HepG2 (cell line): ENCODE measurements around the gene SLC12A3. TPM values are rescaled to one million over a fixed set of nuclear protein-coding genes. Genes with fewer than 3 reads are reported as not detected.

Experiments used
- CBFB ChIP-seq: sonication (generic); formaldehyde crosslinking; IDR thresholded peaks from 2 replicates; pipeline ENCODE4 v1.4.0; 2020; ENCODE audit warnings: missing genetic modification reagents
- CEBPG ChIP-seq: IDR thresholded peaks from 2 replicates; pipeline ENCODE4 v1.6.1; 2016
- CENPX ChIP-seq: sonication (generic); formaldehyde crosslinking; IDR thresholded peaks from 2 replicates; pipeline ENCODE4 v1.9.0; 2021; ENCODE audit warnings: mild to moderate bottlenecking, missing genetic modification reagents, moderate library complexity
- FOXO4 ChIP-seq: sonication (generic); formaldehyde crosslinking; conservative IDR thresholded peaks from 2 replicates; pipeline ENCODE4 v1.8.1; 2023; ENCODE audit warnings: missing genetic modification reagents
- GATAD1 ChIP-seq: IDR thresholded peaks from 2 replicates; pipeline ENCODE4 v1.6.1; 2016; ENCODE audit warnings: missing genetic modification reagents, missing compliant biosample characterization
- TIGD3 ChIP-seq: sonication (generic); formaldehyde crosslinking; IDR thresholded peaks from 2 replicates; pipeline ENCODE4 v1.5.1; 2020; ENCODE audit warnings: mild to moderate bottlenecking, missing genetic modification reagents, borderline replicate concordance
- TP53 ChIP-seq: sonication (generic); formaldehyde crosslinking; conservative IDR thresholded peaks from 2 replicates; pipeline ENCODE4 v1.4.0; 2020; ENCODE audit warnings: missing genetic modification reagents
- ZNF180 ChIP-seq: sonication (generic); formaldehyde crosslinking; IDR thresholded peaks from 2 replicates; pipeline ENCODE4 v1.4.0; 2020; ENCODE audit warnings: low read depth, missing genetic modification reagents, borderline replicate concordance
- ZNF30 ChIP-seq: sonication (generic); formaldehyde crosslinking; IDR thresholded peaks from 2 replicates; pipeline ENCODE4 v1.5.0; 2020; ENCODE audit warnings: mild to moderate bottlenecking, missing genetic modification reagents
- ZNF337 ChIP-seq: sonication (generic); formaldehyde crosslinking; IDR thresholded peaks from 2 replicates; pipeline ENCODE4 v1.5.1; 2020; ENCODE audit warnings: missing genetic modification reagents, low read depth, mild to moderate bottlenecking, borderline replicate concordance
- ZNF383 ChIP-seq: sonication (generic); formaldehyde crosslinking; IDR thresholded peaks from 2 replicates; pipeline ENCODE4 v1.4.0; 2020; ENCODE audit warnings: missing genetic modification reagents, mild to moderate bottlenecking, borderline replicate concordance
- ZNF687 ChIP-seq: sonication (generic); formaldehyde crosslinking; IDR thresholded peaks from 2 replicates; pipeline ENCODE4 v1.5.1; 2020; ENCODE audit warnings: mild to moderate bottlenecking, missing genetic modification reagents, moderate library complexity
- ZNF766 ChIP-seq: sonication (generic); formaldehyde crosslinking; IDR thresholded peaks from 2 replicates; pipeline ENCODE4 v1.5.0; 2020; ENCODE audit warnings: missing genetic modification reagents, borderline replicate concordance
- ZNF878 ChIP-seq: sonication (generic); formaldehyde crosslinking; IDR thresholded peaks from 2 replicates; pipeline ENCODE4 v1.8.1; 2023; ENCODE audit warnings: mild to moderate bottlenecking, missing genetic modification reagents, moderate library complexity
- ZNF883 ChIP-seq: sonication (generic); formaldehyde crosslinking; IDR thresholded peaks from 2 replicates; pipeline ENCODE4 v1.5.1; 2020; ENCODE audit warnings: mild to moderate bottlenecking, missing genetic modification reagents; ENCODE audit errors: not compliant biosample characterization
- polyA plus RNA-seq, 8 experiments: library from polyadenylated mRNA; depleted of rRNA in 3 of 8; stranded (reverse) in 7 of 8; unstranded in 1 of 8; fragments of >200 nt; fragmentation: Illumina TruSeq in 4 of 8; extraction: Trizol in 4 of 8; gene quantifications; 2 replicates each; pipeline versions ENCODE4 v1.2.1 to v1.2.3, GENCODE V29; 2011 to 2016; ENCODE audit warnings: low read depth in 4 of 8, missing spikeins in 1 of 8, mixed read lengths in 1 of 8; ENCODE audit not compliant: insufficient read depth in 1 of 8
- total RNA-seq, 5 experiments: library from RNA; depleted of rRNA; stranded (reverse); fragments of >200 nt; fragmentation: Illumina TruSeq; extraction: Trizol; gene quantifications; 2 replicates each; pipeline ENCODE4 v1.2.3, GENCODE V29; 2016; ENCODE audit warnings: low read depth in 1 of 5
- TF ChIP-seq, protein P1 (sequence below): sonication (generic); formaldehyde crosslinking; IDR thresholded peaks from 2 replicates; pipeline ENCODE4 v1.8.1; 2022; ENCODE audit warnings: low read depth, mild to moderate bottlenecking, missing genetic modification reagents
- TF ChIP-seq, protein P2 (sequence below): sonication (generic); formaldehyde crosslinking; conservative IDR thresholded peaks from 2 replicates; pipeline ENCODE4 v1.4.0; 2020; ENCODE audit warnings: missing genetic modification reagents
- TF ChIP-seq, protein P3 (sequence below): sonication (generic); formaldehyde crosslinking; IDR thresholded peaks from 2 replicates; pipeline ENCODE4 v1.5.1; 2020; ENCODE audit warnings: missing genetic modification reagents, mild to moderate bottlenecking, borderline replicate concordance

Gene SLC12A3
- total and polyA plus RNA-seq, 2 of the 13 experiments (the other 11 are each of a cell fraction or from before 2014, with no cell fraction given), result 6.2 TPM; not detected in 1

GRCh38 chr16:56817938-56818337, 47.1 kb upstream of the SLC12A3 start (continued):
- TF ChIP-seq ZNF337 (CRISPR knock-in tag) (no peak), FOXO4 (CRISPR knock-in tag) (no peak), ZNF383 (CRISPR knock-in tag) (no peak), ZNF883 (CRISPR knock-in tag) (no peak), TP53 (CRISPR knock-in tag) (no peak), ZNF180 (CRISPR knock-in tag) (no peak), CEBPG (CRISPR knock-in tag) (no peak), CBFB (no peak), ZNF30 (CRISPR knock-in tag) (no peak), ZNF687 (CRISPR knock-in tag) (no peak), ZNF766 (no peak), GATAD1 (CRISPR knock-in tag) (no peak; the same call in 1 of the 2 replicates), CENPX (CRISPR knock-in tag) (no peak), ZNF878 (CRISPR knock-in tag) (peak; percentile 91; the same call in 1 of the 2 replicates), TIGD3 (CRISPR knock-in tag) (no peak)
- TF ChIP-seq, protein P1, sequence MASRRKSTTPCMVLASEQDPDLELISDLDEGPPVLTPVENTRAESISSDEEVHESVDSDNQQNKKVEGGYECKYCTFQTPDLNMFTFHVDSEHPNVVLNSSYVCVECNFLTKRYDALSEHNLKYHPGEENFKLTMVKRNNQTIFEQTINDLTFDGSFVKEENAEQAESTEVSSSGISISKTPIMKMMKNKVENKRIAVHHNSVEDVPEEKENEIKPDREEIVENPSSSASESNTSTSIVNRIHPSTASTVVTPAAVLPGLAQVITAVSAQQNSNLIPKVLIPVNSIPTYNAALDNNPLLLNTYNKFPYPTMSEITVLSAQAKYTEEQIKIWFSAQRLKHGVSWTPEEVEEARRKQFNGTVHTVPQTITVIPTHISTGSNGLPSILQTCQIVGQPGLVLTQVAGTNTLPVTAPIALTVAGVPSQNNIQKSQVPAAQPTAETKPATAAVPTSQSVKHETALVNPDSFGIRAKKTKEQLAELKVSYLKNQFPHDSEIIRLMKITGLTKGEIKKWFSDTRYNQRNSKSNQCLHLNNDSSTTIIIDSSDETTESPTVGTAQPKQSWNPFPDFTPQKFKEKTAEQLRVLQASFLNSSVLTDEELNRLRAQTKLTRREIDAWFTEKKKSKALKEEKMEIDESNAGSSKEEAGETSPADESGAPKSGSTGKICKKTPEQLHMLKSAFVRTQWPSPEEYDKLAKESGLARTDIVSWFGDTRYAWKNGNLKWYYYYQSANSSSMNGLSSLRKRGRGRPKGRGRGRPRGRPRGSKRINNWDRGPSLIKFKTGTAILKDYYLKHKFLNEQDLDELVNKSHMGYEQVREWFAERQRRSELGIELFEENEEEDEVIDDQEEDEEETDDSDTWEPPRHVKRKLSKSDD (CRISPR knock-in tag), result no peak
- TF ChIP-seq, protein P2, sequence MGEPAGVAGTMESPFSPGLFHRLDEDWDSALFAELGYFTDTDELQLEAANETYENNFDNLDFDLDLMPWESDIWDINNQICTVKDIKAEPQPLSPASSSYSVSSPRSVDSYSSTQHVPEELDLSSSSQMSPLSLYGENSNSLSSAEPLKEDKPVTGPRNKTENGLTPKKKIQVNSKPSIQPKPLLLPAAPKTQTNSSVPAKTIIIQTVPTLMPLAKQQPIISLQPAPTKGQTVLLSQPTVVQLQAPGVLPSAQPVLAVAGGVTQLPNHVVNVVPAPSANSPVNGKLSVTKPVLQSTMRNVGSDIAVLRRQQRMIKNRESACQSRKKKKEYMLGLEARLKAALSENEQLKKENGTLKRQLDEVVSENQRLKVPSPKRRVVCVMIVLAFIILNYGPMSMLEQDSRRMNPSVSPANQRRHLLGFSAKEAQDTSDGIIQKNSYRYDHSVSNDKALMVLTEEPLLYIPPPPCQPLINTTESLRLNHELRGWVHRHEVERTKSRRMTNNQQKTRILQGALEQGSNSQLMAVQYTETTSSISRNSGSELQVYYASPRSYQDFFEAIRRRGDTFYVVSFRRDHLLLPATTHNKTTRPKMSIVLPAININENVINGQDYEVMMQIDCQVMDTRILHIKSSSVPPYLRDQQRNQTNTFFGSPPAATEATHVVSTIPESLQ (CRISPR knock-in tag), result no peak
- TF ChIP-seq, protein P3, sequence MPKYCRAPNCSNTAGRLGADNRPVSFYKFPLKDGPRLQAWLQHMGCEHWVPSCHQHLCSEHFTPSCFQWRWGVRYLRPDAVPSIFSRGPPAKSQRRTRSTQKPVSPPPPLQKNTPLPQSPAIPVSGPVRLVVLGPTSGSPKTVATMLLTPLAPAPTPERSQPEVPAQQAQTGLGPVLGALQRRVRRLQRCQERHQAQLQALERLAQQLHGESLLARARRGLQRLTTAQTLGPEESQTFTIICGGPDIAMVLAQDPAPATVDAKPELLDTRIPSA, result no peak
